HepG2 (cell line): ENCODE measurements around the gene CSNK1D. TPM values are rescaled to one million over a fixed set of nuclear protein-coding genes. Genes with fewer than 3 reads are reported as not detected.
A peak's percentile ranks its signal among the peaks of the same experiment; 100 is the strongest.

Experiments used
- DDIT3 ChIP-seq: sonication (generic); formaldehyde crosslinking; IDR thresholded peaks from 2 replicates; pipeline ENCODE4 v1.4.0; 2020; ENCODE audit warnings: mild to moderate bottlenecking, missing genetic modification reagents
- ERF ChIP-seq: IDR thresholded peaks from 2 replicates; pipeline ENCODE4 v1.6.1; 2018; ENCODE audit warnings: missing biosample characterization, missing genetic modification reagents
- GLI4 ChIP-seq: sonication (generic); formaldehyde crosslinking; IDR thresholded peaks from 2 replicates; pipeline ENCODE4 v1.5.1; 2020; ENCODE audit warnings: missing genetic modification reagents, mild to moderate bottlenecking, moderate library complexity, borderline replicate concordance
- HIC2 ChIP-seq: sonication (generic); formaldehyde crosslinking; IDR thresholded peaks from 2 replicates; pipeline ENCODE4 v1.9.0; 2022; ENCODE audit warnings: low read depth, missing genetic modification reagents
- KDM5A ChIP-seq: fragments of 200-600 bp; sonication (generic); IDR thresholded peaks from 2 replicates; pipeline ENCODE4 v1.7.0; 2018; ENCODE audit warnings: antibody characterized with exemption, mild to moderate bottlenecking, low read length, borderline replicate concordance
- NFIC ChIP-seq: IDR thresholded peaks from 2 replicates; pipeline ENCODE4 v1.6.1; 2012; ENCODE audit warnings: mild to moderate bottlenecking, low read length, inconsistent platforms
- PRDM4 ChIP-seq: sonication (generic); formaldehyde crosslinking; IDR thresholded peaks from 2 replicates; pipeline ENCODE4 v1.9.0; 2021; ENCODE audit warnings: missing genetic modification reagents, borderline replicate concordance
- ZNF280D ChIP-seq: sonication (generic); formaldehyde crosslinking; IDR thresholded peaks from 2 replicates; pipeline ENCODE4 v1.5.1; 2020; ENCODE audit warnings: mild to moderate bottlenecking, missing genetic modification reagents
- polyA plus RNA-seq, 8 experiments: library from polyadenylated mRNA; depleted of rRNA in 3 of 8; stranded (reverse) in 7 of 8; unstranded in 1 of 8; fragments of >200 nt; fragmentation: Illumina TruSeq in 4 of 8; extraction: Trizol in 4 of 8; gene quantifications; 2 replicates each; pipeline versions ENCODE4 v1.2.1 to v1.2.3, GENCODE V29; 2011 to 2016; ENCODE audit warnings: low read depth in 4 of 8, missing spikeins in 1 of 8, mixed read lengths in 1 of 8; ENCODE audit not compliant: insufficient read depth in 1 of 8
- total RNA-seq, 5 experiments: library from RNA; depleted of rRNA; stranded (reverse); fragments of >200 nt; fragmentation: Illumina TruSeq; extraction: Trizol; gene quantifications; 2 replicates each; pipeline ENCODE4 v1.2.3, GENCODE V29; 2016; ENCODE audit warnings: low read depth in 1 of 5
- TF ChIP-seq, protein P1 (sequence below): sonication (generic); formaldehyde crosslinking; IDR thresholded peaks from 2 replicates; pipeline ENCODE4 v1.4.0; 2020; ENCODE audit warnings: missing genetic modification reagents
- TF ChIP-seq, protein P2 (sequence below): sonication (generic); formaldehyde crosslinking; IDR thresholded peaks from 2 replicates; pipeline ENCODE4 v1.5.1; 2020; ENCODE audit warnings: missing genetic modification reagents, mild to moderate bottlenecking, borderline replicate concordance
- TF ChIP-seq, protein P3 (sequence below): IDR thresholded peaks from 2 replicates; pipeline ENCODE4 v1.6.1; 2016; ENCODE audit warnings: control low read depth
- TF ChIP-seq, protein P4 (sequence below): sonication (generic); formaldehyde crosslinking; IDR thresholded peaks from 2 replicates; pipeline ENCODE4 v1.5.0; 2020; ENCODE audit warnings: mild to moderate bottlenecking, missing genetic modification reagents, borderline replicate concordance

CSNK1D gene
- total and polyA plus RNA-seq, 2 of the 13 experiments (the other 11 are each of a cell fraction or from before 2014, with no cell fraction given): 31.5 to 128 TPM

DNA sequence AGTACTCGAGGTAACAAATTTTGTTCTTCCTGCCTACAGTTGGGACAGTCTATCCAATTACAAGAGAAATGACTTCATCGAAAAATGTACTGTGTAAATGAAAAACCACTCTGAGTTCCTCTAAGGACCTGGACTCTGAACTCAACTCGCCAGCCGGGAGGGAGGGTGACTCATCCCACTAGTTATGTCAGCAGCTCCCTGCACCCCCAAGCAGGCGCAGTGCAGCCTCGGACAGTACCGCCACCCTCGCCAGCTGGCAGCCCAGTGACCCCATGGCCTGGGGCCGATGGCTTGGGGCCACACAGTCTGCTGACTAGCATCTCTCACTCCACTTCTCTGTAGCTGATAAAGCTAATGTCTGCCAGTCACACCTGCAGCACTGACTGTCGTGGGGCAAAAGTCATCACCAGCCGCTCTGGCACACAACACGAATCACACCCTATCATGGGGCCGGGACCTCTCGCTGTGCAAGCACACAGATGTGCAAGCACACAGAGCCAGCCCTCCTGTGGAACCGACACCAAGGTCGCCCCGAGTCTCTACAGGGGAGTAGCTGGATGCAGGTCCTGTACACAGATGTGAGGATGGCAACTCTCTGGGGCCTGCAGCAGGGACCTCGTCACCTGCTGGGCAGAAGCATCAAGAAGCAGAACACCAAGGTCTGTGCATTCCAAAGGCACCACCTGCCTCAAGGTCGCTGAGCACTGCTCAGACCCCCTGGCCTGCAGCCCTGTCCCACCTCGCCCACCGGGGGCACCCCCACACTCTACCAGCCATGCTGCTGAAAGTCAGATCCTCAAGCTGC, 5.7 kb downstream of the CSNK1D start (continued):
- 0 out of 2 replicates have a peak, but pooled peaks have one; percentile 43 for TF ChIP-seq GLI4
- TF ChIP-seq, protein P1, sequence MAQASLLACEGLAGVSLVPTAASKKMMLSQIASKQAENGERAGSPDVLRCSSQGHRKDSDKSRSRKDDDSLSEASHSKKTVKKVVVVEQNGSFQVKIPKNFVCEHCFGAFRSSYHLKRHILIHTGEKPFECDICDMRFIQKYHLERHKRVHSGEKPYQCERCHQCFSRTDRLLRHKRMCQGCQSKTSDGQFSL (CRISPR knock-in tag): peak; percentile 98
- TF ChIP-seq ZNF280D (CRISPR knock-in tag): peak; percentile 89
- TF ChIP-seq, protein P2, sequence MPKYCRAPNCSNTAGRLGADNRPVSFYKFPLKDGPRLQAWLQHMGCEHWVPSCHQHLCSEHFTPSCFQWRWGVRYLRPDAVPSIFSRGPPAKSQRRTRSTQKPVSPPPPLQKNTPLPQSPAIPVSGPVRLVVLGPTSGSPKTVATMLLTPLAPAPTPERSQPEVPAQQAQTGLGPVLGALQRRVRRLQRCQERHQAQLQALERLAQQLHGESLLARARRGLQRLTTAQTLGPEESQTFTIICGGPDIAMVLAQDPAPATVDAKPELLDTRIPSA (CRISPR knock-in tag): no peak
- no peak for TF ChIP-seq NFIC
- TF ChIP-seq HIC2 (CRISPR knock-in tag): peak; percentile 95
- TF ChIP-seq, protein P3, sequence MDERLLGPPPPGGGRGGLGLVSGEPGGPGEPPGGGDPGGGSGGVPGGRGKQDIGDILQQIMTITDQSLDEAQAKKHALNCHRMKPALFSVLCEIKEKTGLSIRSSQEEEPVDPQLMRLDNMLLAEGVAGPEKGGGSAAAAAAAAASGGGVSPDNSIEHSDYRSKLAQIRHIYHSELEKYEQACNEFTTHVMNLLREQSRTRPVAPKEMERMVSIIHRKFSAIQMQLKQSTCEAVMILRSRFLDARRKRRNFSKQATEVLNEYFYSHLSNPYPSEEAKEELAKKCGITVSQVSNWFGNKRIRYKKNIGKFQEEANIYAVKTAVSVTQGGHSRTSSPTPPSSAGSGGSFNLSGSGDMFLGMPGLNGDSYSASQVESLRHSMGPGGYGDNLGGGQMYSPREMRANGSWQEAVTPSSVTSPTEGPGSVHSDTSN (CRISPR knock-in tag): no peak
- 0 out of 2 replicates have a peak, but pooled peaks have one; percentile 34 for TF ChIP-seq PRDM4 (CRISPR knock-in tag)
- TF ChIP-seq DDIT3 (CRISPR knock-in tag): no peak
- no peak; the same call in 1 of the 2 replicates for TF ChIP-seq KDM5A
- TF ChIP-seq, protein P4, sequence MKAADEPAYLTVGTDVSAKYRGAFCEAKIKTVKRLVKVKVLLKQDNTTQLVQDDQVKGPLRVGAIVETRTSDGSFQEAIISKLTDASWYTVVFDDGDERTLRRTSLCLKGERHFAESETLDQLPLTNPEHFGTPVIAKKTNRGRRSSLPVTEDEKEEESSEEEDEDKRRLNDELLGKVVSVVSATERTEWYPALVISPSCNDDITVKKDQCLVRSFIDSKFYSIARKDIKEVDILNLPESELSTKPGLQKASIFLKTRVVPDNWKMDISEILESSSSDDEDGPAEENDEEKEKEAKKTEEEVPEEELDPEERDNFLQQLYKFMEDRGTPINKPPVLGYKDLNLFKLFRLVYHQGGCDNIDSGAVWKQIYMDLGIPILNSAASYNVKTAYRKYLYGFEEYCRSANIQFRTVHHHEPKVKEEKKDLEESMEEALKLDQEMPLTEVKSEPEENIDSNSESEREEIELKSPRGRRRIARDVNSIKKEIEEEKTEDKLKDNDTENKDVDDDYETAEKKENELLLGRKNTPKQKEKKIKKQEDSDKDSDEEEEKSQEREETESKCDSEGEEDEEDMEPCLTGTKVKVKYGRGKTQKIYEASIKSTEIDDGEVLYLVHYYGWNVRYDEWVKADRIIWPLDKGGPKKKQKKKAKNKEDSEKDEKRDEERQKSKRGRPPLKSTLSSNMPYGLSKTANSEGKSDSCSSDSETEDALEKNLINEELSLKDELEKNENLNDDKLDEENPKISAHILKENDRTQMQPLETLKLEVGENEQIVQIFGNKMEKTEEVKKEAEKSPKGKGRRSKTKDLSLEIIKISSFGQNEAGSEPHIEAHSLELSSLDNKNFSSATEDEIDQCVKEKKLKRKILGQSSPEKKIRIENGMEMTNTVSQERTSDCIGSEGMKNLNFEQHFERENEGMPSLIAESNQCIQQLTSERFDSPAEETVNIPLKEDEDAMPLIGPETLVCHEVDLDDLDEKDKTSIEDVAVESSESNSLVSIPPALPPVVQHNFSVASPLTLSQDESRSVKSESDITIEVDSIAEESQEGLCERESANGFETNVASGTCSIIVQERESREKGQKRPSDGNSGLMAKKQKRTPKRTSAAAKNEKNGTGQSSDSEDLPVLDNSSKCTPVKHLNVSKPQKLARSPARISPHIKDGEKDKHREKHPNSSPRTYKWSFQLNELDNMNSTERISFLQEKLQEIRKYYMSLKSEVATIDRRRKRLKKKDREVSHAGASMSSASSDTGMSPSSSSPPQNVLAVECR (CRISPR knock-in tag): peak; percentile 98
- peak; percentile 98 for TF ChIP-seq ERF (CRISPR knock-in tag)
